DOHH2 (cell line): ENCODE data around the gene APC.

Source experiments
- EZH2phosphoT487 ChIP-seq: fragments of 200-600 bp; sonication (generic); IDR thresholded peaks from 2 replicates; pipeline ENCODE4 v1.6.1; 2017; ENCODE audit warnings: borderline replicate concordance, mild to moderate bottlenecking, antibody characterized with exemption, low read length, moderate library complexity, mixed read lengths
- TF ChIP-seq, protein P1 (sequence below): fragments of 200-600 bp; sonication (generic); IDR thresholded peaks from one replicate; pipeline ENCODE4 v1.5.1; 2014; ENCODE audit warnings: antibody characterized with exemption, mild to moderate bottlenecking, low read depth, low read length; ENCODE audit not compliant: poor library complexity, severe bottlenecking

GRCh38 chr5:112776301-112776856 lies 38.7 kb downstream of the APC start:
- TF ChIP-seq, protein P1, sequence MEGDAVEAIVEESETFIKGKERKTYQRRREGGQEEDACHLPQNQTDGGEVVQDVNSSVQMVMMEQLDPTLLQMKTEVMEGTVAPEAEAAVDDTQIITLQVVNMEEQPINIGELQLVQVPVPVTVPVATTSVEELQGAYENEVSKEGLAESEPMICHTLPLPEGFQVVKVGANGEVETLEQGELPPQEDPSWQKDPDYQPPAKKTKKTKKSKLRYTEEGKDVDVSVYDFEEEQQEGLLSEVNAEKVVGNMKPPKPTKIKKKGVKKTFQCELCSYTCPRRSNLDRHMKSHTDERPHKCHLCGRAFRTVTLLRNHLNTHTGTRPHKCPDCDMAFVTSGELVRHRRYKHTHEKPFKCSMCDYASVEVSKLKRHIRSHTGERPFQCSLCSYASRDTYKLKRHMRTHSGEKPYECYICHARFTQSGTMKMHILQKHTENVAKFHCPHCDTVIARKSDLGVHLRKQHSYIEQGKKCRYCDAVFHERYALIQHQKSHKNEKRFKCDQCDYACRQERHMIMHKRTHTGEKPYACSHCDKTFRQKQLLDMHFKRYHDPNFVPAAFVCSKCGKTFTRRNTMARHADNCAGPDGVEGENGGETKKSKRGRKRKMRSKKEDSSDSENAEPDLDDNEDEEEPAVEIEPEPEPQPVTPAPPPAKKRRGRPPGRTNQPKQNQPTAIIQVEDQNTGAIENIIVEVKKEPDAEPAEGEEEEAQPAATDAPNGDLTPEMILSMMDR = no peak
- no peak for TF ChIP-seq EZH2phosphoT487
